WTC11 (cell line): ENCODE data around the gene STPG3. TPM values are rescaled to one million over a fixed set of nuclear protein-coding genes. Genes with fewer than 3 reads are reported as not detected.

Source experiments
- ATAC-seq: fragments of 200-7000 bp; cut with Tn5 transposase; 2 replicates; pipeline ENCODE4 v1.10.0; 2021; ENCODE audit warnings: mild to moderate bottlenecking, moderate library complexity
- CTCF ChIA-PET: fragments of 300-600 bp; sonication (Branson Sonifier 250); formaldehyde crosslinking; loops from one replicate; lab custom pipeline; 2021; ENCODE audit warnings: antibody characterized with exemption; lab: Charles Lee
- POLR2A ChIA-PET: fragments of 350-600 bp; sonication (Branson Sonifier 250); formaldehyde crosslinking; loops from one replicate; lab custom pipeline; 2021; ENCODE audit warnings: antibody characterized with exemption; lab: Charles Lee
- DNase-seq: peaks from one replicate; pipeline ENCODE4 v3.0.0; 2021; ENCODE audit warnings: low spot score
- H3K27ac Mint-ChIP-seq: 2 replicates; pipeline ENCODE4 v1.8.0; 2021; ENCODE audit warnings: mixed read lengths
- H3K27me3 Mint-ChIP-seq: 2 replicates; pipeline ENCODE4 v1.8.0; 2021; ENCODE audit warnings: low read depth, mild to moderate bottlenecking, moderate library complexity, mixed read lengths
- H3K36me3 Mint-ChIP-seq: 2 replicates; pipeline ENCODE4 v1.8.0; 2021; ENCODE audit warnings: mixed read lengths
- H3K4me1 Mint-ChIP-seq: 2 replicates; pipeline ENCODE4 v1.8.0; 2022; ENCODE audit warnings: mixed read lengths
- H3K4me3 Mint-ChIP-seq: 2 replicates; pipeline ENCODE4 v1.8.0; 2021; ENCODE audit warnings: mild to moderate bottlenecking, moderate library complexity, mixed read lengths
- H3K9me3 Mint-ChIP-seq: 2 replicates; pipeline ENCODE4 v1.8.0; 2021; ENCODE audit warnings: mixed read lengths
- ARID4B ChIP-seq: sonication (generic); formaldehyde crosslinking; IDR thresholded peaks from 2 replicates; pipeline ENCODE4 v1.8.0; 2023; ENCODE audit warnings: missing genetic modification reagents, mild to moderate bottlenecking, borderline replicate concordance
- CBFB ChIP-seq: sonication (generic); formaldehyde crosslinking; IDR thresholded peaks from 2 replicates; pipeline ENCODE4 v1.8.1; 2022; ENCODE audit warnings: mild to moderate bottlenecking, low read depth, missing genetic modification reagents
- E2F4 ChIP-seq: sonication (generic); formaldehyde crosslinking; IDR thresholded peaks from 2 replicates; pipeline ENCODE4 v1.8.1; 2022; ENCODE audit warnings: low read depth, mild to moderate bottlenecking, moderate library complexity, missing genetic modification reagents, borderline replicate concordance
- ELF4 ChIP-seq: sonication (generic); formaldehyde crosslinking; IDR thresholded peaks from 2 replicates; pipeline ENCODE4 v1.8.1; 2022; ENCODE audit warnings: low read depth, mild to moderate bottlenecking, moderate library complexity, missing genetic modification reagents
- ETV6 ChIP-seq: sonication (generic); formaldehyde crosslinking; IDR thresholded peaks from 2 replicates; pipeline ENCODE4 v1.8.1; 2022; ENCODE audit warnings: mild to moderate bottlenecking, missing genetic modification reagents
- FOXP1 ChIP-seq: sonication (generic); formaldehyde crosslinking; IDR thresholded peaks from 2 replicates; pipeline ENCODE4 v1.8.0; 2022; ENCODE audit warnings: missing genetic modification reagents, mild to moderate bottlenecking, moderate library complexity, borderline replicate concordance
- FOXP4 ChIP-seq: sonication (generic); formaldehyde crosslinking; IDR thresholded peaks from 2 replicates; pipeline ENCODE4 v1.8.0; 2022; ENCODE audit warnings: mild to moderate bottlenecking, missing genetic modification reagents
- HMGXB4 ChIP-seq: sonication (generic); formaldehyde crosslinking; IDR thresholded peaks from 2 replicates; pipeline ENCODE4 v1.8.1; 2023; ENCODE audit warnings: mild to moderate bottlenecking, moderate library complexity, missing genetic modification reagents
- JUN ChIP-seq: sonication (generic); formaldehyde crosslinking; IDR thresholded peaks from 2 replicates; pipeline ENCODE4 v1.8.0; 2023; ENCODE audit warnings: mild to moderate bottlenecking, missing genetic modification reagents
- NFYB ChIP-seq: sonication (generic); formaldehyde crosslinking; conservative IDR thresholded peaks from 2 replicates; pipeline ENCODE4 v1.8.0; 2022; ENCODE audit warnings: low read depth, missing genetic modification reagents
- NR2C2 ChIP-seq: sonication (generic); formaldehyde crosslinking; IDR thresholded peaks from 2 replicates; pipeline ENCODE4 v1.8.0; 2022; ENCODE audit warnings: mild to moderate bottlenecking, missing genetic modification reagents
- NR3C1 ChIP-seq: sonication (generic); formaldehyde crosslinking; conservative IDR thresholded peaks from 2 replicates; pipeline ENCODE4 v1.8.1; 2023; ENCODE audit warnings: low read depth, mild to moderate bottlenecking, missing genetic modification reagents
- SMAD4 ChIP-seq: sonication (generic); formaldehyde crosslinking; IDR thresholded peaks from 2 replicates; pipeline ENCODE4 v1.8.0; 2022; ENCODE audit warnings: mild to moderate bottlenecking, missing genetic modification reagents
- SP1 ChIP-seq: sonication (generic); formaldehyde crosslinking; conservative IDR thresholded peaks from 2 replicates; pipeline ENCODE4 v1.8.1; 2022; ENCODE audit warnings: missing genetic modification reagents
- TP53 ChIP-seq: sonication (generic); formaldehyde crosslinking; IDR thresholded peaks from 2 replicates; pipeline ENCODE4 v1.8.1; 2023; ENCODE audit warnings: mild to moderate bottlenecking, missing genetic modification reagents
- USF1 ChIP-seq: sonication (generic); formaldehyde crosslinking; IDR thresholded peaks from 2 replicates; pipeline ENCODE4 v1.8.0; 2022; ENCODE audit warnings: mild to moderate bottlenecking, missing genetic modification reagents
- ZMAT4 ChIP-seq: fragments of 250-450 bp; sonication (Bioruptor Pico); IDR thresholded peaks from 2 replicates; pipeline ENCODE4 v1.9.0; 2021; ENCODE audit warnings: mild to moderate bottlenecking
- ZNF121 ChIP-seq: sonication (generic); formaldehyde crosslinking; IDR thresholded peaks from 2 replicates; pipeline ENCODE4 v1.8.0; 2023; ENCODE audit warnings: missing genetic modification reagents
- total RNA-seq: library from RNA; stranded (reverse); gene quantifications from 3 replicates; pipeline ENCODE4 v1.2.3, GENCODE V29; 2021

The STPG3 gene
- total RNA-seq, 1 experiment from 2014 or later, result 0.26 TPM

- peak; percentile 63; the same call in 1 of the 2 replicates for TF ChIP-seq FOXP1 (CRISPR knock-in tag)
- TF ChIP-seq HMGXB4 (CRISPR knock-in tag), result peak; percentile 56
- peak; percentile 50; the same call in 1 of the 2 replicates for TF ChIP-seq SP1 (CRISPR knock-in tag)
- 0 out of 2 replicates have a peak, but pooled peaks have one; percentile 16 for TF ChIP-seq ZMAT4
These were observed 50.2 kb downstream of the STPG3 start (continued) for GRCh38 chr9:137301081-137301947.

- POLR2A ChIA-PET, result interaction anchor here (0.5 to 2.8 kb wide), 6 partner anchors 9 to 66 kb away, joined by 3 to 10 read pairs (median 4); partner anchors contain the start of gene TUBB4B
These were observed 51.0 kb downstream of the STPG3 start, which contains the start of gene NRARP for GRCh38 chr9:137302118-137302448. Gene NRARP (minus strand): TSS chr9:137302271. CDS start chr9:137301928, 343 bp downstream.

GRCh38 chr9:137302449-137303150 is 51.5 kb downstream of the STPG3 start:
- CTCF ChIA-PET, result interaction anchor here (0.9 to 8.6 kb wide), 31 partner anchors 8 to 249 kb away, joined by 3 to 172 read pairs (median 5); partner anchors contain the start of genes ENTPD8, EXD3, MRPL41 and NOXA1
- Mint-ChIP-seq H3K36me3 (no peaks in the 10 kb centered on the region), H3K9me3 (no peaks in the 10 kb centered on the region), H3K4me1 (peaks cover 46% of the 10 kb centered on the region), H3K27ac (no peak overlapping the region), H3K4me3 (peak overlapping the region; percentile 49), H3K27me3 (peaks cover 19% of the 10 kb centered on the region)
- POLR2A ChIA-PET, result interaction anchor here (0.7 to 2.8 kb wide), 4 partner anchors 8 to 66 kb away, joined by 3 to 10 read pairs (median 4); no protein-coding TSS in a partner anchor
- DNase-seq (peak; percentile 75), ATAC-seq (peak; percentile 31)
- TF ChIP-seq CBFB (CRISPR knock-in tag), result no peak
- TF ChIP-seq TP53 (CRISPR knock-in tag), result 0 out of 2 replicates have a peak, but pooled peaks have one; percentile 15
- no peak for TF ChIP-seq USF1 (CRISPR knock-in tag)
- no peak for TF ChIP-seq E2F4 (CRISPR knock-in tag)
- 0 out of 2 replicates have a peak, but pooled peaks have one; percentile 24 for TF ChIP-seq ARID4B (CRISPR knock-in tag)
- TF ChIP-seq NR2C2 (CRISPR knock-in tag), result no peak

More at GRCh38 chr9:137302118-137302448, 51.0 kb downstream of the STPG3 start, which contains the start of gene NRARP:
- peak within 1 kb of the TSS; percentile 84 for H3K27ac Mint-ChIP-seq
- DNase-seq, result peak; percentile 84
- H3K27me3 Mint-ChIP-seq, result peaks cover 23% of the 10 kb centered on the region
- H3K4me1 Mint-ChIP-seq, result peaks cover 45% of the 10 kb centered on the region
- H3K4me3 Mint-ChIP-seq, result peak within 1 kb of the TSS; percentile 94
- no peaks in the 10 kb centered on the region for H3K36me3 Mint-ChIP-seq
- no peaks in the 10 kb centered on the region for H3K9me3 Mint-ChIP-seq
- TF ChIP-seq SP1 (CRISPR knock-in tag) (peak; percentile 64; the same call in 1 of the 2 replicates), ELF4 (no peak), NFYB (CRISPR knock-in tag) (peak; percentile 41), SMAD4 (CRISPR knock-in tag) (no peak), FOXP4 (CRISPR knock-in tag) (no peak), ZMAT4 (0 out of 2 replicates have a peak, but pooled peaks have one; percentile 16), ETV6 (CRISPR knock-in tag) (no peak), ZNF121 (CRISPR knock-in tag) (no peak), NR3C1 (CRISPR knock-in tag) (no peak), JUN (CRISPR knock-in tag) (no peak)
- peak; percentile 26 for ATAC-seq
- CTCF ChIA-PET, result interaction anchor here (0.9 to 8.6 kb wide), 33 partner anchors 9 to 273 kb away, joined by 3 to 172 read pairs (median 5); partner anchors contain the start of genes ENTPD8, EXD3, MRPL41 and NOXA1
